ENCODE measurements around the gene ZNF236.
"Not testable (repeated sequence)": the region's sequence is repeated elsewhere in the genome, so short reads cannot be mapped to it uniquely, and the experiment has no call there.

Gene ZNF236

GRCh38 chr18:76941284-76941683, 118.9 kb downstream of the ZNF236 start:
- FAIRE-seq (no peak), DNase-seq (ENCODE audit: insufficient read length) (no peak)
- TF ChIP-seq POLR2A (IDR thresholded peaks at IDR 0.05; ENCODE audit: low read depth, low read length), result no peak
- TF ChIP-seq TAF1 (IDR thresholded peaks at IDR 0.05; ENCODE audit: borderline replicate concordance, low read depth, low read length), result no peak
- TF ChIP-seq POLR2AphosphoS5 (IDR thresholded peaks at IDR 0.05; ENCODE audit: low read depth, low read length), result no peak

GRCh38 chr18:76943542-76944339, 121.4 kb downstream of the ZNF236 start:
- DNase-seq (ENCODE audit: insufficient read length) (no peak), FAIRE-seq (no peak)
- TF ChIP-seq TAF1 (IDR thresholded peaks at IDR 0.05; ENCODE audit: borderline replicate concordance, low read depth, low read length) (no peak), POLR2A (IDR thresholded peaks at IDR 0.05; ENCODE audit: low read depth, low read length) (no peak), POLR2AphosphoS5 (IDR thresholded peaks at IDR 0.05; ENCODE audit: low read depth, low read length) (no peak)

GRCh38 chr18:76944346-76944745, 122.0 kb downstream of the ZNF236 start:
- not testable (repeated sequence) for FAIRE-seq; DNase-seq (ENCODE audit: insufficient read length)

GRCh38 chr18:76948345-76948744, 126.0 kb downstream of the ZNF236 start:
- TF ChIP-seq POLR2AphosphoS5 (IDR thresholded peaks at IDR 0.05; ENCODE audit: low read depth, low read length) (no peak), POLR2A (IDR thresholded peaks at IDR 0.05; ENCODE audit: low read depth, low read length) (no peak), TAF1 (IDR thresholded peaks at IDR 0.05; ENCODE audit: borderline replicate concordance, low read depth, low read length) (no peak)
- no peak for FAIRE-seq
- no peak for DNase-seq (ENCODE audit: insufficient read length)

- TF ChIP-seq POLR2A (IDR thresholded peaks at IDR 0.05; ENCODE audit: low read depth, low read length) (no peak), TAF1 (IDR thresholded peaks at IDR 0.05; ENCODE audit: borderline replicate concordance, low read depth, low read length) (no peak)
- FAIRE-seq, result no peak
- DNase-seq (ENCODE audit: insufficient read length), result no peak
These were observed 129.3 kb downstream of the ZNF236 start for GRCh38 chr18:76951456-76952247.

- no peak for FAIRE-seq
- no peak for DNase-seq (ENCODE audit: insufficient read length)
- TF ChIP-seq POLR2AphosphoS5 (IDR thresholded peaks at IDR 0.05; ENCODE audit: low read depth, low read length), result no peak
- no peak for TF ChIP-seq TAF1 (IDR thresholded peaks at IDR 0.05; ENCODE audit: borderline replicate concordance, low read depth, low read length)
- TF ChIP-seq POLR2A (IDR thresholded peaks at IDR 0.05; ENCODE audit: low read depth, low read length), result no peak
These were observed 130.4 kb downstream of the ZNF236 start for GRCh38 chr18:76952747-76953146.

GRCh38 chr18:76953156-76953555, 130.8 kb downstream of the ZNF236 start:
- TF ChIP-seq POLR2A (IDR thresholded peaks at IDR 0.05; ENCODE audit: low read depth, low read length), result no peak
- no peak for TF ChIP-seq TAF1 (IDR thresholded peaks at IDR 0.05; ENCODE audit: borderline replicate concordance, low read depth, low read length)
- TF ChIP-seq POLR2AphosphoS5 (IDR thresholded peaks at IDR 0.05; ENCODE audit: low read depth, low read length), result no peak
- DNase-seq (ENCODE audit: insufficient read length) (no peak), FAIRE-seq (no peak)

- FAIRE-seq, result no peak
- no peak for DNase-seq (ENCODE audit: insufficient read length)
- TF ChIP-seq POLR2AphosphoS5 (IDR thresholded peaks at IDR 0.05; ENCODE audit: low read depth, low read length), result no peak
- no peak for TF ChIP-seq POLR2A (IDR thresholded peaks at IDR 0.05; ENCODE audit: low read depth, low read length)
- TF ChIP-seq TAF1 (IDR thresholded peaks at IDR 0.05; ENCODE audit: borderline replicate concordance, low read depth, low read length), result no peak
These were observed 131.4 kb downstream of the ZNF236 start for GRCh38 chr18:76953583-76954233.

- FAIRE-seq, result no peak
- no peak for TF ChIP-seq POLR2AphosphoS5 (IDR thresholded peaks at IDR 0.05; ENCODE audit: low read depth, low read length)
- TF ChIP-seq TAF1 (IDR thresholded peaks at IDR 0.05; ENCODE audit: borderline replicate concordance, low read depth, low read length), result no peak
- TF ChIP-seq POLR2A (IDR thresholded peaks at IDR 0.05; ENCODE audit: low read depth, low read length), result no peak
- DNase-seq (ENCODE audit: insufficient read length), result no peak
These were observed 133.3 kb downstream of the ZNF236 start for GRCh38 chr18:76955524-76956170.

- TF ChIP-seq POLR2A (IDR thresholded peaks at IDR 0.05; ENCODE audit: low read depth, low read length) (no peak), TAF1 (IDR thresholded peaks at IDR 0.05; ENCODE audit: borderline replicate concordance, low read depth, low read length) (no peak), POLR2AphosphoS5 (IDR thresholded peaks at IDR 0.05; ENCODE audit: low read depth, low read length) (no peak)
- FAIRE-seq (no peak), DNase-seq (ENCODE audit: insufficient read length) (no peak)
These were observed 134.3 kb downstream of the ZNF236 start for GRCh38 chr18:76956648-76957047.
